Mesothelial cell of epicardium (in vitro differentiated cells): ENCODE data around the gene GARNL3. TPM values are rescaled to one million over a fixed set of nuclear protein-coding genes. Genes with fewer than 3 reads are reported as not detected.

Experiments used
- DNase-seq, 2 experiments: peaks; one replicate each; pipeline ENCODE4 v3.0.0; 2021; ENCODE audit warnings: low spot score in 2 of 2; ENCODE audit not compliant: unreplicated experiment in 2 of 2
- H3K27ac Mint-ChIP-seq: 2 replicates; pipeline ENCODE4 v1.8.0; 2021; ENCODE audit warnings: mixed read lengths
- H3K27me3 Mint-ChIP-seq: 2 replicates; pipeline ENCODE4 v1.8.0; 2021; ENCODE audit warnings: low read depth, mixed read lengths
- H3K36me3 Mint-ChIP-seq: 2 replicates; pipeline ENCODE4 v1.8.0; 2021; ENCODE audit warnings: mixed read lengths
- H3K4me1 Mint-ChIP-seq: 2 replicates; pipeline ENCODE4 v1.8.0; 2021; ENCODE audit warnings: mixed read lengths
- H3K4me3 Mint-ChIP-seq: 2 replicates; pipeline ENCODE4 v1.8.0; 2021; ENCODE audit warnings: mild to moderate bottlenecking, moderate library complexity, mixed read lengths
- H3K9me3 Mint-ChIP-seq: 2 replicates; pipeline ENCODE4 v1.8.0; 2021; ENCODE audit warnings: mixed read lengths
- total RNA-seq: library from RNA; stranded (reverse); gene quantifications from 3 replicates; pipeline ENCODE4 v1.2.1, GENCODE V29; 2021
- TF ChIP-seq, protein P1 (sequence below): fragments of 200-600 bp; sonication (generic); IDR thresholded peaks from one replicate; pipeline ENCODE4 v1.5.0; 2021; ENCODE audit warnings: antibody characterized with exemption; ENCODE audit not compliant: unreplicated experiment

Gene GARNL3
- total RNA-seq, 1 donor from 2014 or later = 51.5 TPM

DNA sequence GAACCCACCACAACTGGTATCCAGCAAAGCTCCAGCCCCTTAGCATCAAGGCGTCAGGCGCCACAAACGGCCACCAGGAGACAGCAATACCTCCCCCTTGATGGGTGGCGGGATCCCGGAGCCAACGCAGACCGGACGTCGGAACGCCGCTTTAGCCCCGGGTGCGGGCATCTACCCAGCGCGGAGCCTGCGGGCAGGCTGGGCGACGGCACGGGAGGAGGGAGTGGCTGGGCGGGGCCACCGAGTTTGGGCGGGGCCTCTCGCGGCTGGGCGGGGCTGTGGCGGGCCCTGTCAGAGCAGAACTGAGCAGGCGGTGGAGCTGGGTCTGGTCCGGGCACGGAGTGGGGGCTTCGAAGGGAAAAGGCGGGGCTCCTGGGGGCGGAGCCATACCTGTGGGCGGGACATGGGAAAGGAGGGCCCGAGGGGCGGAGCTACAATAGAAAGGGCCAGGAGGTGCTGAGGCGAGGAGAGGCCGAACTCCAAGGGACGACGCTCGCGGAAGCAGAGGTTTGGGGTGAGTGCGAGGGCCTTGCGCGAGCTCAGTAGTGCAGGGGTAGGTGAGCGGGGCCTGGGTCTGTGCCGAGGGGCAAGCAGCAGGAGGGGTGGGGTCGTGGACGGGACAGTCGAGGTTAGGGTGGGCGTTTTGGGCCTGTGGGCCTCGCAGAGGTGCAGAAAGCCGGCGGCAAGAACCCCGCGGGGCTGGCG lies 40.2 kb upstream of the GARNL3 start:
- Mint-ChIP-seq H3K27ac (peak overlapping the region; percentile 97), H3K4me1 (peaks cover 10% of the 10 kb centered on the region), H3K36me3 (peaks cover 1% of the 10 kb centered on the region), H3K27me3 (peaks cover 5% of the 10 kb centered on the region), H3K9me3 (no peaks in the 10 kb centered on the region), H3K4me3 (peak overlapping the region; percentile 81)
- peak; percentile 92 to 97 for DNase-seq
- TF ChIP-seq, protein P1, sequence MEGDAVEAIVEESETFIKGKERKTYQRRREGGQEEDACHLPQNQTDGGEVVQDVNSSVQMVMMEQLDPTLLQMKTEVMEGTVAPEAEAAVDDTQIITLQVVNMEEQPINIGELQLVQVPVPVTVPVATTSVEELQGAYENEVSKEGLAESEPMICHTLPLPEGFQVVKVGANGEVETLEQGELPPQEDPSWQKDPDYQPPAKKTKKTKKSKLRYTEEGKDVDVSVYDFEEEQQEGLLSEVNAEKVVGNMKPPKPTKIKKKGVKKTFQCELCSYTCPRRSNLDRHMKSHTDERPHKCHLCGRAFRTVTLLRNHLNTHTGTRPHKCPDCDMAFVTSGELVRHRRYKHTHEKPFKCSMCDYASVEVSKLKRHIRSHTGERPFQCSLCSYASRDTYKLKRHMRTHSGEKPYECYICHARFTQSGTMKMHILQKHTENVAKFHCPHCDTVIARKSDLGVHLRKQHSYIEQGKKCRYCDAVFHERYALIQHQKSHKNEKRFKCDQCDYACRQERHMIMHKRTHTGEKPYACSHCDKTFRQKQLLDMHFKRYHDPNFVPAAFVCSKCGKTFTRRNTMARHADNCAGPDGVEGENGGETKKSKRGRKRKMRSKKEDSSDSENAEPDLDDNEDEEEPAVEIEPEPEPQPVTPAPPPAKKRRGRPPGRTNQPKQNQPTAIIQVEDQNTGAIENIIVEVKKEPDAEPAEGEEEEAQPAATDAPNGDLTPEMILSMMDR = peak; percentile 42

DNA sequence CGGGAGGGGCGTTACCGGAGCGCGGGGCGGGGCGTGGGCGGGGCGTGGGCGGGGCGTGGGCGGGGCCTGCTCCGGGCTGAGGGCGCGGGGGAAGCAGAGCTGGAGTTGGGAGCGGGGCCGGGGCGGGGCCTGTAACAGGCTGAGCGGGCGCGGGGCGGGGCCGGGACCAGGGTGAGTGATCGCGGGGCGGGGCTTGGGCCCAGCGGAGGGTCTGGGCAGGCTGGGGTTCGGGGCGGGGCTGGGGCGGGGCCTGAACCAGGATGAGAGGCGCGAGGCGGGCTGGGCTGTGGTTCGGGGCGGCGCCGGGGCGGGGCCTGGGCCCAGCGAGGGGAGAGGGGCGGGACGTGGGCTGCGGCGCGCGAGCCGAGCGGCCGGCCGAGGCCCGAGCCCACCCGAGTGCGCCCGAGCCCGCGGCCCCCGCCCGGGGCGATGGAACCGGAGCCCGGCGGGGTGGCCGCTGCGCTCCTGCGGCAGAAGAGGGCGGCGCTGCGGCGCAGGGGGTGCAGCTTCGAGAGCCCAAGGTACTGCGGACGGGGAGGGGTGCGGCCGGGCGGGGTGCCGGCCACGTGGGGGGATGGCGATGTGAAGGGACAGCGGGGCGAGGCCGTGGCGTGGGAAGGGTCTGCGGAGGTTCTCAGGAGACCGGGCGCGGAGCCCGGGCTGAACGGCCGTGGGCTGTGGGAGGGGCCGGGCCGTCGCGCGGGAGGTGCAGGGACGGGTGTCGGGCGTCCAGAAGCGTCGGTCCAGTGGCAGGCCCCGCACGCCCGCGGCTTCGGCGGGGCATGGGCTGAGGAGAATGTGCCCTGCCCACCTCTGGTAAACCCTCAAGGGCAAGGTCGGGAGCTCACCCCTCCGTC lies 39.5 kb upstream of the GARNL3 start:
- peaks cover 1% of the 10 kb centered on the region for H3K36me3 Mint-ChIP-seq
- peaks cover 10% of the 10 kb centered on the region for H3K4me1 Mint-ChIP-seq
- H3K9me3 Mint-ChIP-seq = no peaks in the 10 kb centered on the region
- H3K27me3 Mint-ChIP-seq = peaks cover 5% of the 10 kb centered on the region
- peak overlapping the region; percentile 81 for H3K4me3 Mint-ChIP-seq
- TF ChIP-seq, protein P1 = no peak
- peak; percentile 99 to 100 for DNase-seq
- H3K27ac Mint-ChIP-seq = no peak overlapping the region

DNA sequence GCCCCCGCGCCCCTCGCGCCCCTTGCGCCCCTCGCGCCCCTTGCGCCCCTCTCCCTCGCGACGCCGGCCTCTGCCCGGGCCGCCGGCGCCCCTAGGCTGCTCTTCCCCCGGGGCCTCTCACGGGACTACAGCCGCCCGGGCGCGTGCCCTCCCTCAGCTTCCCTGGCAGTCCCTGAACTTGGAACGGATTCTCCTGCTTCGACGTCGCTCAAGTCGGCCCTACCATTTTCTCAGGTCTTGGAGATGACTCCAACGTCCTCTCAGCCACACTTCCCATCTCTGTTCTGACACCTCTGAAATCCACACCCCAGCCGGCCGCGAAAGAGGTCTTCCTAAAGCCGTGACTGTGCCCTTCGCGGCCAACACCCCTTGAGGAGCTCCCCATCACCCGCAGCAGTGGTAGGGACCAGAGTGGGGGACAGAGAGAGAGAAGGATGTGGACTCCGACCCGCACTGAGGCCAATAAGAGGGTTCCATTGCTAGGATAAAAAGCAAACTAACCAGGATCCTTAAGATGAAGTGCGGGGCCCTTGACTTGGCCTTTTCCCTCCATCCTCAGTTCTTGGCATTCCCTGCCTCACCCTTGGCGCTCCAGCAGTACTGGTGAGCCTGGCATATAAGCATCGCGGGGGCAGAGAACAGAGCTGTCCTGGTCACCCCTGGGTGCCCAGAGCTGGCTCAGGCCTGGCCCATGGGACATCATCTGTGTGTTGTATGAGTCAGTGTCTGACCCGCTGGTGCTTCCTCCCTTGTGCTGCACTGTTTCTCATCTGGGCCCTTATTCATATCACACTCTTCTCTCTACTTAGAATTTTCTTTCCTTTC lies 38.6 kb upstream of the GARNL3 start:
- H3K4me1 Mint-ChIP-seq = peaks cover 10% of the 10 kb centered on the region
- peaks cover 3% of the 10 kb centered on the region for H3K36me3 Mint-ChIP-seq

GRCh38 chr9:127229691-127230417 lies 34.7 kb upstream of the GARNL3 start:
- no peak overlapping the region for H3K27ac Mint-ChIP-seq

More for the DNA sequence above, 38.6 kb upstream of the GARNL3 start:
- DNase-seq = no peak
- no peaks in the 10 kb centered on the region for H3K9me3 Mint-ChIP-seq
- H3K27ac Mint-ChIP-seq = peak overlapping the region; percentile 73
- H3K27me3 Mint-ChIP-seq = peaks cover 5% of the 10 kb centered on the region
- H3K4me3 Mint-ChIP-seq = peak overlapping the region; percentile 71
- TF ChIP-seq, protein P1 = no peak

More at GRCh38 chr9:127229691-127230417, 34.7 kb upstream of the GARNL3 start:
- Mint-ChIP-seq H3K4me1 (peaks cover 24% of the 10 kb centered on the region), H3K4me3 (no peak overlapping the region), H3K36me3 (peaks cover 3% of the 10 kb centered on the region), H3K9me3 (no peaks in the 10 kb centered on the region), H3K27me3 (peaks cover 5% of the 10 kb centered on the region)
- TF ChIP-seq, protein P1 = no peak
- no peak for DNase-seq
